Liver (tissue), 3 donors: Measurements from ENCODE around the gene CTU1.

Experiments
- EGR1 ChIP-seq, 2 donors: IDR thresholded peaks; 2 replicates each; pipeline ENCODE4 v1.6.1; 2016 to 2018; ENCODE audit warnings: antibody characterized with exemption in 2 of 2, low read depth in 2 of 2
- GABPA ChIP-seq, 2 donors: IDR thresholded peaks in 1 of 2; conservative IDR thresholded peaks in 1 of 2; 2 replicates each; pipeline ENCODE4 v1.6.1; 2016; ENCODE audit warnings: antibody characterized with exemption in 2 of 2, mild to moderate bottlenecking in 1 of 2, moderate library complexity in 1 of 2
- JUND ChIP-seq, 2 donors: IDR thresholded peaks; 2 replicates each; pipeline ENCODE4 v1.6.1; 2016; ENCODE audit warnings: antibody characterized with exemption in 2 of 2
- NR2F2 ChIP-seq: IDR thresholded peaks from 2 replicates; pipeline ENCODE4 v1.6.1; 2016; ENCODE audit warnings: antibody characterized with exemption
- RXRA ChIP-seq, 2 donors: IDR thresholded peaks; 2 replicates each; pipeline ENCODE4 v1.6.1; 2017 to 2018; ENCODE audit warnings: antibody characterized with exemption in 2 of 2, mild to moderate bottlenecking in 1 of 2
- TF ChIP-seq, protein P1 (sequence below): fragments of 150-350 bp; IDR thresholded peaks from 2 replicates; pipeline ENCODE4 v1.5.1; 2017; ENCODE audit warnings: improper control_type of control experiment, low read depth, low read length; ENCODE audit not compliant: missing input control
- TF ChIP-seq, protein P2 (sequence below): IDR thresholded peaks from 2 replicates; pipeline ENCODE4 v1.6.1; 2016; ENCODE audit warnings: antibody characterized with exemption
- TF ChIP-seq, protein P3 (sequence below): IDR thresholded peaks from 2 replicates; pipeline ENCODE4 v1.6.1; 2016; ENCODE audit warnings: antibody characterized with exemption, mild to moderate bottlenecking
- TF ChIP-seq, protein P4 (sequence below): IDR thresholded peaks from 2 replicates; pipeline ENCODE4 v1.6.1; 2016; ENCODE audit warnings: antibody characterized with exemption
- donor health status: healthy.
- donor health status: healthy.

DNA sequence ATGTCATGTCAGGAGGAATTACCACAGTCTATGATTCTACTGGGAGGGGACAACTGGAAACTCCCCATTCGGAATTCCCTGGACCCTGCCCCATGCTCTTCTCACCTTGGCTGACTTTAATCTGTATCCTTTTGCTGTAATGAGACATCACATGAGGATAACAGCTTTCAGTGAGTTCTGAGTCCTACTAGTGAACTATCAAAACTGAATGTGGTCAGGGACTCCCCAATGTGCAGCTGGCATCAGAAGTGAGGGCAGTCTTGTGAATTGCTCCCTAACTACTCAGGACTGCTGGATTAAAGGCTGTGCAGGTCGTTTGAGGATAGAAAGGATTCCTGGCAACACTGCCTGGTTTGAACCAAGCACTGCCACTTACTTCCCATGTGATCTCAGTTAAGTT, 49.1 kb upstream of the CTU1 start:
- TF ChIP-seq, protein P1, sequence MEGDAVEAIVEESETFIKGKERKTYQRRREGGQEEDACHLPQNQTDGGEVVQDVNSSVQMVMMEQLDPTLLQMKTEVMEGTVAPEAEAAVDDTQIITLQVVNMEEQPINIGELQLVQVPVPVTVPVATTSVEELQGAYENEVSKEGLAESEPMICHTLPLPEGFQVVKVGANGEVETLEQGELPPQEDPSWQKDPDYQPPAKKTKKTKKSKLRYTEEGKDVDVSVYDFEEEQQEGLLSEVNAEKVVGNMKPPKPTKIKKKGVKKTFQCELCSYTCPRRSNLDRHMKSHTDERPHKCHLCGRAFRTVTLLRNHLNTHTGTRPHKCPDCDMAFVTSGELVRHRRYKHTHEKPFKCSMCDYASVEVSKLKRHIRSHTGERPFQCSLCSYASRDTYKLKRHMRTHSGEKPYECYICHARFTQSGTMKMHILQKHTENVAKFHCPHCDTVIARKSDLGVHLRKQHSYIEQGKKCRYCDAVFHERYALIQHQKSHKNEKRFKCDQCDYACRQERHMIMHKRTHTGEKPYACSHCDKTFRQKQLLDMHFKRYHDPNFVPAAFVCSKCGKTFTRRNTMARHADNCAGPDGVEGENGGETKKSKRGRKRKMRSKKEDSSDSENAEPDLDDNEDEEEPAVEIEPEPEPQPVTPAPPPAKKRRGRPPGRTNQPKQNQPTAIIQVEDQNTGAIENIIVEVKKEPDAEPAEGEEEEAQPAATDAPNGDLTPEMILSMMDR, result no peak
- TF ChIP-seq JUND (IDR thresholded peaks at IDR 0.05), result no peak
- no peak for TF ChIP-seq NR2F2
- TF ChIP-seq GABPA (IDR thresholded peaks at IDR 0.05 in 1 of 2, conservative IDR thresholded peaks at IDR 0.05 in 1 of 2), result no peak
- TF ChIP-seq, protein P2, sequence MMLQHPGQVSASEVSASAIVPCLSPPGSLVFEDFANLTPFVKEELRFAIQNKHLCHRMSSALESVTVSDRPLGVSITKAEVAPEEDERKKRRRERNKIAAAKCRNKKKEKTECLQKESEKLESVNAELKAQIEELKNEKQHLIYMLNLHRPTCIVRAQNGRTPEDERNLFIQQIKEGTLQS, result no peak
- no peak for TF ChIP-seq RXRA (IDR thresholded peaks at IDR 0.05)
- no peak for TF ChIP-seq EGR1 (IDR thresholded peaks at IDR 0.05; ENCODE audit: low read depth in 2 of 2)
- TF ChIP-seq, protein P3, sequence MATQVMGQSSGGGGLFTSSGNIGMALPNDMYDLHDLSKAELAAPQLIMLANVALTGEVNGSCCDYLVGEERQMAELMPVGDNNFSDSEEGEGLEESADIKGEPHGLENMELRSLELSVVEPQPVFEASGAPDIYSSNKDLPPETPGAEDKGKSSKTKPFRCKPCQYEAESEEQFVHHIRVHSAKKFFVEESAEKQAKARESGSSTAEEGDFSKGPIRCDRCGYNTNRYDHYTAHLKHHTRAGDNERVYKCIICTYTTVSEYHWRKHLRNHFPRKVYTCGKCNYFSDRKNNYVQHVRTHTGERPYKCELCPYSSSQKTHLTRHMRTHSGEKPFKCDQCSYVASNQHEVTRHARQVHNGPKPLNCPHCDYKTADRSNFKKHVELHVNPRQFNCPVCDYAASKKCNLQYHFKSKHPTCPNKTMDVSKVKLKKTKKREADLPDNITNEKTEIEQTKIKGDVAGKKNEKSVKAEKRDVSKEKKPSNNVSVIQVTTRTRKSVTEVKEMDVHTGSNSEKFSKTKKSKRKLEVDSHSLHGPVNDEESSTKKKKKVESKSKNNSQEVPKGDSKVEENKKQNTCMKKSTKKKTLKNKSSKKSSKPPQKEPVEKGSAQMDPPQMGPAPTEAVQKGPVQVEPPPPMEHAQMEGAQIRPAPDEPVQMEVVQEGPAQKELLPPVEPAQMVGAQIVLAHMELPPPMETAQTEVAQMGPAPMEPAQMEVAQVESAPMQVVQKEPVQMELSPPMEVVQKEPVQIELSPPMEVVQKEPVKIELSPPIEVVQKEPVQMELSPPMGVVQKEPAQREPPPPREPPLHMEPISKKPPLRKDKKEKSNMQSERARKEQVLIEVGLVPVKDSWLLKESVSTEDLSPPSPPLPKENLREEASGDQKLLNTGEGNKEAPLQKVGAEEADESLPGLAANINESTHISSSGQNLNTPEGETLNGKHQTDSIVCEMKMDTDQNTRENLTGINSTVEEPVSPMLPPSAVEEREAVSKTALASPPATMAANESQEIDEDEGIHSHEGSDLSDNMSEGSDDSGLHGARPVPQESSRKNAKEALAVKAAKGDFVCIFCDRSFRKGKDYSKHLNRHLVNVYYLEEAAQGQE, result no peak
- TF ChIP-seq, protein P4, sequence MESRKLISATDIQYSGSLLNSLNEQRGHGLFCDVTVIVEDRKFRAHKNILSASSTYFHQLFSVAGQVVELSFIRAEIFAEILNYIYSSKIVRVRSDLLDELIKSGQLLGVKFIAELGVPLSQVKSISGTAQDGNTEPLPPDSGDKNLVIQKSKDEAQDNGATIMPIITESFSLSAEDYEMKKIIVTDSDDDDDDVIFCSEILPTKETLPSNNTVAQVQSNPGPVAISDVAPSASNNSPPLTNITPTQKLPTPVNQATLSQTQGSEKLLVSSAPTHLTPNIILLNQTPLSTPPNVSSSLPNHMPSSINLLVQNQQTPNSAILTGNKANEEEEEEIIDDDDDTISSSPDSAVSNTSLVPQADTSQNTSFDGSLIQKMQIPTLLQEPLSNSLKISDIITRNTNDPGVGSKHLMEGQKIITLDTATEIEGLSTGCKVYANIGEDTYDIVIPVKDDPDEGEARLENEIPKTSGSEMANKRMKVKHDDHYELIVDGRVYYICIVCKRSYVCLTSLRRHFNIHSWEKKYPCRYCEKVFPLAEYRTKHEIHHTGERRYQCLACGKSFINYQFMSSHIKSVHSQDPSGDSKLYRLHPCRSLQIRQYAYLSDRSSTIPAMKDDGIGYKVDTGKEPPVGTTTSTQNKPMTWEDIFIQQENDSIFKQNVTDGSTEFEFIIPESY, result no peak
